Activated CD4-positive, alpha-beta T cell treated with anti-CD3 and anti-CD28 coated beads, Interleukin-2, amount 50 U/mL, for 48 hours (primary cell): Measurements from ENCODE around the gene GADL1.

Experiments
- DNase-seq, 2 experiments: peaks; one replicate each; pipeline ENCODE4 v3.0.0-alpha.2; 2020

Gene GADL1

GRCh38 chr3:30873671-30874070 lies 20.8 kb downstream of the GADL1 start:
- DNase-seq, result no peak

- no peak for DNase-seq
Measured at GRCh38 chr3:30872879-30873278, 21.6 kb downstream of the GADL1 start.

- no peak for DNase-seq
Measured at GRCh38 chr3:30871720-30872119, 22.7 kb downstream of the GADL1 start.

GRCh38 chr3:30864836-30865235 lies 29.6 kb downstream of the GADL1 start:
- DNase-seq, result no peak

- no peak for DNase-seq
Measured at GRCh38 chr3:30864132-30864531, 30.3 kb downstream of the GADL1 start.

GRCh38 chr3:30862004-30862403 lies 32.5 kb downstream of the GADL1 start:
- no peak for DNase-seq

- no peak for DNase-seq
Measured at GRCh38 chr3:30858894-30859389, 35.5 kb downstream of the GADL1 start.

GRCh38 chr3:30855400-30856292 lies 38.8 kb downstream of the GADL1 start:
- DNase-seq, result no peak

GRCh38 chr3:30852833-30853232 lies 41.6 kb downstream of the GADL1 start:
- no peak for DNase-seq

GRCh38 chr3:30848087-30848779 lies 46.2 kb downstream of the GADL1 start:
- DNase-seq, result no peak

GRCh38 chr3:30847592-30847991 lies 46.9 kb downstream of the GADL1 start:
- DNase-seq, result no peak

- DNase-seq, result no peak
Measured at GRCh38 chr3:30845606-30846005, 48.9 kb downstream of the GADL1 start.

- DNase-seq, result no peak
Measured at GRCh38 chr3:30843877-30844276, 50.6 kb downstream of the GADL1 start.

- DNase-seq, result no peak
Measured at GRCh38 chr3:30836141-30836540, 58.3 kb downstream of the GADL1 start.

- DNase-seq, result no peak
Measured at GRCh38 chr3:30835667-30836066, 58.8 kb downstream of the GADL1 start.

GRCh38 chr3:30832961-30833575 lies 61.4 kb downstream of the GADL1 start:
- DNase-seq, result no peak

GRCh38 chr3:30827080-30827479 lies 67.4 kb downstream of the GADL1 start:
- no peak for DNase-seq

- DNase-seq, result no peak
Measured at GRCh38 chr3:30826531-30826942, 67.9 kb downstream of the GADL1 start.

GRCh38 chr3:30819067-30819798 lies 75.2 kb downstream of the GADL1 start:
- DNase-seq, result no peak

GRCh38 chr3:30813734-30814133 lies 80.7 kb downstream of the GADL1 start:
- no peak for DNase-seq

GRCh38 chr3:30811151-30811795 lies 83.2 kb downstream of the GADL1 start:
- no peak for DNase-seq

GRCh38 chr3:30810625-30811024 lies 83.8 kb downstream of the GADL1 start:
- no peak for DNase-seq
